NCI-H1417 treated with DMSO at 0.1 percent for 48 hours (cell line): ENCODE measurements around the gene DNPH1.

Source experiments
- DNase-seq: peaks from one replicate; lab custom pipeline; 2025; lab: John Stamatoyannopoulos, UW

Gene DNPH1

GRCh38 chr6:43246301-43247113 is 17.2 kb upstream of the DNPH1 start:
- no peak for DNase-seq

- DNase-seq = no peak
Measured at GRCh38 chr6:43243664-43244321, 14.5 kb upstream of the DNPH1 start.

GRCh38 chr6:43242908-43243663 is 13.8 kb upstream of the DNPH1 start, which contains the start of gene TTBK1:
TSS of gene TTBK1 (plus strand) at chr6:43243481. CDS start at chr6:43246661, 3,180 bp downstream.
- DNase-seq = peak; percentile 6

- DNase-seq = no peak
Measured at GRCh38 chr6:43241446-43241845, 12.2 kb upstream of the DNPH1 start.

GRCh38 chr6:43240950-43241349 is 11.7 kb upstream of the DNPH1 start:
- DNase-seq = no peak

GRCh38 chr6:43239054-43239453 is 9.8 kb upstream of the DNPH1 start:
- no peak for DNase-seq

GRCh38 chr6:43235841-43236240 is 6.6 kb upstream of the DNPH1 start:
- no peak for DNase-seq

- no peak for DNase-seq
Measured at GRCh38 chr6:43231735-43232450, 2.6 kb upstream of the DNPH1 start.

- no peak for DNase-seq
Measured at GRCh38 chr6:43231053-43231452, 1.8 kb upstream of the DNPH1 start.

- DNase-seq = no peak
Measured at GRCh38 chr6:43229803-43230620, 731 bp upstream of the DNPH1 start.

- no peak for DNase-seq
Measured at GRCh38 chr6:43226192-43226851, 3.0 kb downstream of the DNPH1 start.

GRCh38 chr6:43223175-43223574 is 6.1 kb downstream of the DNPH1 start:
- no peak for DNase-seq

- DNase-seq = no peak
Measured at GRCh38 chr6:43222418-43223059, 6.7 kb downstream of the DNPH1 start.

- DNase-seq = no peak
Measured at GRCh38 chr6:43221046-43221972, 8.0 kb downstream of the DNPH1 start.

- no peak for DNase-seq
Measured at GRCh38 chr6:43220439-43220951, 8.8 kb downstream of the DNPH1 start.

- DNase-seq = no peak
Measured at GRCh38 chr6:43219814-43220213, 9.5 kb downstream of the DNPH1 start.

- no peak for DNase-seq
Measured at GRCh38 chr6:43219119-43219518, 10.2 kb downstream of the DNPH1 start.

- DNase-seq = no peak
Measured at GRCh38 chr6:43217351-43217750, 11.9 kb downstream of the DNPH1 start.

GRCh38 chr6:43216200-43216599 is 13.1 kb downstream of the DNPH1 start:
- no peak for DNase-seq
